ENCODE measurements around the gene PRICKLE1. TPM values are rescaled to one million over a fixed set of nuclear protein-coding genes. Genes with fewer than 3 reads are reported as not detected.

The PRICKLE1 gene
- total and polyA plus RNA-seq, 2 donors (not counting 3 experiments of a cell fraction or from before 2014, with no cell fraction given), result 34.3 to 86.0 TPM

DNA sequence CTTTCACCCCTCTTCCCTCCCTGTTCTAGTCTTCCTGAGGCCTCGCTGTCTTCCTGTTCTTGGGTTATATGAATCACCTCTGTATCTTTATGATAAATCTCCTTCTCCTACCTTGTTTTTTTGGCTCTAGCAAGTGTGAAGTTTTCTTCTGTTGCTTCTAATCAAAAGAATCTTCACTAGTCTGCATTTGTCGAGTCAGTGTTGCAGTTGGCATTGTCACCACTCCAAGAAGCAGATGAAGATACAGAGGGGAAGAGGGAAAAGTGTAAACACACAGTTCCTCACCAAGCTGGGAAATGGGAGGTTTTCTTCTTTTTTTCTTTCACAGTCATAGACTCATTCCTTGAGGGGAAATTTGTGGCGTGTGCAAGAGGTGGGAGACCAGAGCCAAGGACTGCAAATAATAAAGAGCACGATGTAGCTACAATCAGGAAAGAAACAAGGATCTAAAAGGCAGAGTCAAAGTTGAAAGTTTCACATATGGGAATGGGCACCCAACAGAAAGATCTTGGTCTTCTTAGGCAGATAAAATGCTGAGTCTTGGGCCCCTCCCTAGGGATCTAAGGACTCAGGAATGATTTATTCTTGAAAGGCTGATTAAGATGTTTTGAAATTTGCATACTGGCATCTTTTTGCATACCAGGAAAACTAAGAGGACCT is 22.2 kb upstream of the PRICKLE1 start:
- H3K36me3 ChIP-seq (ENCODE audit: control insufficient read depth in 2 of 2, extremely low read depth in 1 of 2, insufficient read depth in 2 of 2, low read length in 2 of 2), result no peaks in the 10 kb centered on the region
- POLR2A ChIA-PET, result no interaction called here
- no peak overlapping the region for H3K4me3 ChIP-seq (replicated peaks in 1 of 3; ENCODE audit: insufficient read depth in 1 of 3, low read depth in 1 of 3, low read length in 3 of 3)
- dilution Hi-C loops (cut with MboI; ENCODE audit: extremely low pct_ligation_motif_present, low sequenced_read_pairs), result no loop called here
- no peak overlapping the region for H3K9ac ChIP-seq (replicated peaks; ENCODE audit: extremely low read depth, insufficient read depth, low read length)
- no peak overlapping the region for H3K27ac ChIP-seq (ENCODE audit: insufficient read depth, low read depth, low read length)
- CTCF ChIA-PET, result interaction anchor here (1.0 to 1.5 kb wide), 2 partner anchors 11 to 93 kb away, joined by 3 to 4 read pairs; no protein-coding TSS in a partner anchor
- DNase-seq (ENCODE audit: low read depth, low spot score) (peak; percentile 33), FAIRE-seq (peak; percentile 55)
- H3K9me3 ChIP-seq (replicated peaks; ENCODE audit: control insufficient read depth, insufficient read depth, low read length), result no peaks in the 10 kb centered on the region
- no peak for TF ChIP-seq POLR2A (IDR thresholded peaks at IDR 0.05; ENCODE audit: low read depth, low read length)
- peak; percentile 31 for TF ChIP-seq GATA2 (IDR thresholded peaks at IDR 0.05; ENCODE audit: insufficient read depth, insufficient read length, low read depth, low read length)
- TF ChIP-seq, protein P1, sequence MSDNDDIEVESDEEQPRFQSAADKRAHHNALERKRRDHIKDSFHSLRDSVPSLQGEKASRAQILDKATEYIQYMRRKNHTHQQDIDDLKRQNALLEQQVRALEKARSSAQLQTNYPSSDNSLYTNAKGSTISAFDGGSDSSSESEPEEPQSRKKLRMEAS (IDR thresholded peaks at IDR 0.05; ENCODE audit: insufficient read depth, insufficient read length), result no peak
- no peaks in the 10 kb centered on the region for H3K79me2 ChIP-seq (ENCODE audit: control insufficient read depth, insufficient read depth, low read length)
- BruUV-seq (replicated peaks), result no TSS peak
- peak overlapping the region; percentile 68 for H2AFZ ChIP-seq (ENCODE audit: low read depth, low read length)
- H3K4me1 ChIP-seq (ENCODE audit: control insufficient read depth, extremely low read depth, insufficient read depth, low read length), result peaks cover 9% of the 10 kb centered on the region
- H3K4me2 ChIP-seq (ENCODE audit: insufficient read depth, low read length), result peak overlapping the region; percentile 62
- no peaks in the 10 kb centered on the region for H3K9me1 ChIP-seq (replicated peaks; ENCODE audit: control insufficient read depth, extremely low read depth, insufficient read depth, low read length)
- H3K27me3 ChIP-seq (ENCODE audit: control insufficient read depth in 2 of 2, insufficient read depth in 2 of 2, low read length in 2 of 2), result no peaks in the 10 kb centered on the region
- intact Hi-C loops (cut with micrococcal nuclease), result no loop called here
- no peaks in the 10 kb centered on the region for H4K20me1 ChIP-seq (replicated peaks; ENCODE audit: control insufficient read depth, extremely low read depth, insufficient read depth, low read length)

DNA sequence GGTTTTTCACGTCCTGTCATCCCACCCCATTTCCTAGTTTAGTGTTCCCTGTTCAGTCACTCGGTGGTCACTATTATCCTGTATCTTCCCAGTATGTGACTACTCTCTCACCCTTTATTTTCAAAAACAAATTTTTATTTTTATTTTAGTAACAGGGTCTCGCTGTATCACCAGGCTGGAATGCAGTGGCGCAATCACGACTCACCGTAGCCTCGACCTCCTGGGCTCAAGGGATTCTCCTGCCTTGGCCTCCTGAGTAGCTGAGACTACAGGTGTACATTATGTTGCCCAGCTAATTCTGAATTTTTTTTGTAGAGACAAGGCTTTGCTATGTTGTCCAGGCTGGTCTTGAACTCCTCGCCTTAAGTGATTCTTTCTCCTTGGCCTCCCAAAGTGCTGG is 20.1 kb upstream of the PRICKLE1 start:
- H4K20me1 ChIP-seq (replicated peaks; ENCODE audit: control insufficient read depth, extremely low read depth, insufficient read depth, low read length), result no peaks in the 10 kb centered on the region
- no peak overlapping the region for H3K4me3 ChIP-seq (replicated peaks in 1 of 3; ENCODE audit: insufficient read depth in 1 of 3, low read depth in 1 of 3, low read length in 3 of 3)
- FAIRE-seq, result no peak
- peaks cover 9% of the 10 kb centered on the region for H3K4me1 ChIP-seq (ENCODE audit: control insufficient read depth, extremely low read depth, insufficient read depth, low read length)
- H3K4me2 ChIP-seq (ENCODE audit: insufficient read depth, low read length), result no peak overlapping the region
- H3K9me3 ChIP-seq (replicated peaks; ENCODE audit: control insufficient read depth, insufficient read depth, low read length), result no peaks in the 10 kb centered on the region
- no peaks in the 10 kb centered on the region for H3K79me2 ChIP-seq (ENCODE audit: control insufficient read depth, insufficient read depth, low read length)
- no peaks in the 10 kb centered on the region for H3K36me3 ChIP-seq (ENCODE audit: control insufficient read depth in 2 of 2, extremely low read depth in 1 of 2, insufficient read depth in 2 of 2, low read length in 2 of 2)
- no peak overlapping the region for H3K27ac ChIP-seq (ENCODE audit: insufficient read depth, low read depth, low read length)
- no peak for DNase-seq (ENCODE audit: low read depth, low spot score)
- BruUV-seq (replicated peaks), result no TSS peak
- no peaks in the 10 kb centered on the region for H3K27me3 ChIP-seq (ENCODE audit: control insufficient read depth in 2 of 2, insufficient read depth in 2 of 2, low read length in 2 of 2)
- intact Hi-C loops (cut with micrococcal nuclease), result no loop called here
- H3K9ac ChIP-seq (replicated peaks; ENCODE audit: extremely low read depth, insufficient read depth, low read length), result no peak overlapping the region
- TF ChIP-seq, protein P1 (IDR thresholded peaks at IDR 0.05; ENCODE audit: insufficient read depth, insufficient read length), result no peak
- TF ChIP-seq POLR2A (IDR thresholded peaks at IDR 0.05; ENCODE audit: low read depth, low read length) (no peak), GATA2 (IDR thresholded peaks at IDR 0.05; ENCODE audit: insufficient read depth, insufficient read length, low read depth, low read length) (no peak), POLR2AphosphoS5 (IDR thresholded peaks at IDR 0.05; ENCODE audit: insufficient read depth, low read depth, low read length) (no peak), JUN (IDR thresholded peaks at IDR 0.05; ENCODE audit: borderline replicate concordance, insufficient read depth, insufficient read length, low read depth) (no peak), EZH2 (IDR thresholded peaks at IDR 0.05; ENCODE audit: borderline replicate concordance, low read depth, low read length, severe bottlenecking) (no peak), FOS (IDR thresholded peaks at IDR 0.05; ENCODE audit: borderline replicate concordance, insufficient read depth, low read length) (no peak), MYC (IDR thresholded peaks at IDR 0.05; ENCODE audit: low read depth, low read length) (no peak)
- TF ChIP-seq, protein P2, sequence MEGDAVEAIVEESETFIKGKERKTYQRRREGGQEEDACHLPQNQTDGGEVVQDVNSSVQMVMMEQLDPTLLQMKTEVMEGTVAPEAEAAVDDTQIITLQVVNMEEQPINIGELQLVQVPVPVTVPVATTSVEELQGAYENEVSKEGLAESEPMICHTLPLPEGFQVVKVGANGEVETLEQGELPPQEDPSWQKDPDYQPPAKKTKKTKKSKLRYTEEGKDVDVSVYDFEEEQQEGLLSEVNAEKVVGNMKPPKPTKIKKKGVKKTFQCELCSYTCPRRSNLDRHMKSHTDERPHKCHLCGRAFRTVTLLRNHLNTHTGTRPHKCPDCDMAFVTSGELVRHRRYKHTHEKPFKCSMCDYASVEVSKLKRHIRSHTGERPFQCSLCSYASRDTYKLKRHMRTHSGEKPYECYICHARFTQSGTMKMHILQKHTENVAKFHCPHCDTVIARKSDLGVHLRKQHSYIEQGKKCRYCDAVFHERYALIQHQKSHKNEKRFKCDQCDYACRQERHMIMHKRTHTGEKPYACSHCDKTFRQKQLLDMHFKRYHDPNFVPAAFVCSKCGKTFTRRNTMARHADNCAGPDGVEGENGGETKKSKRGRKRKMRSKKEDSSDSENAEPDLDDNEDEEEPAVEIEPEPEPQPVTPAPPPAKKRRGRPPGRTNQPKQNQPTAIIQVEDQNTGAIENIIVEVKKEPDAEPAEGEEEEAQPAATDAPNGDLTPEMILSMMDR (IDR thresholded peaks at IDR 0.05; ENCODE audit: extremely low read depth in 1 of 2, insufficient read depth in 1 of 2, low read depth in 1 of 2, low read length in 2 of 2), result no peak
- dilution Hi-C loops (cut with MboI; ENCODE audit: extremely low pct_ligation_motif_present, low sequenced_read_pairs), result no loop called here
- ChIA-PET POLR2A (no interaction called here), CTCF (no interaction called here)
- no peak overlapping the region for H2AFZ ChIP-seq (ENCODE audit: low read depth, low read length)
- H3K9me1 ChIP-seq (replicated peaks; ENCODE audit: control insufficient read depth, extremely low read depth, insufficient read depth, low read length), result no peaks in the 10 kb centered on the region

All from endothelial cell of umbilical vein (primary cell).